Adrenal gland (tissue), 19 donors: ENCODE data around the gene ADCYAP1. TPM values are rescaled to one million over a fixed set of nuclear protein-coding genes. Genes with fewer than 3 reads are reported as not detected.
A peak's percentile ranks its signal among the peaks of the same experiment; 100 is the strongest.
"Not testable (repeated sequence)": the region's sequence is repeated elsewhere in the genome, so short reads cannot be mapped to it uniquely, and the experiment has no call there.

Source experiments
- DNase-seq, 7 donors: peaks; one replicate each; pipeline ENCODE4 v3.0.0-alpha.2; 2019 to 2020
- H3K27ac ChIP-seq, 5 donors: fragments of 200-600 bp; sonication (generic) in 4 of 5; 1 replicate in 3 of 5; 2 replicates in 2 of 5; pipeline versions ENCODE4 v1.5.1 to v1.8.0; 2016 to 2020; ENCODE audit warnings: mild to moderate bottlenecking in 1 of 5
- H3K27me3 ChIP-seq: fragments of 200-600 bp; 2 replicates; pipeline ENCODE4 v1.8.0; 2021
- H3K36me3 ChIP-seq, 2 donors: fragments of 200-600 bp; replicated peaks in 1 of 2; 1 replicate in 1 of 2; 2 replicates in 1 of 2; pipeline versions ENCODE4 v1.5.1 to v1.8.0; 2018 to 2022
- H3K4me1 ChIP-seq, 2 donors: fragments of 200-600 bp; replicated peaks in 1 of 2; 1 replicate in 1 of 2; 2 replicates in 1 of 2; pipeline versions ENCODE4 v1.5.1 to v1.8.0; 2018 to 2021
- H3K4me3 ChIP-seq, 4 donors: fragments of 200-600 bp; sonication (generic) in 3 of 4; one replicate each; pipeline ENCODE4 v1.5.1; 2016 to 2018
- H3K9me3 ChIP-seq, 3 donors: fragments of 200-600 bp; sonication (generic) in 1 of 3; replicated peaks in 1 of 3; 1 replicate in 2 of 3; 2 replicates in 1 of 3; pipeline versions ENCODE4 v1.5.1 to v1.8.0; 2016 to 2021
- POLR2A ChIP-seq, 2 donors: fragments of 450-650 bp; IDR thresholded peaks; one replicate each; pipeline ENCODE4 v1.6.1; 2017; ENCODE audit warnings: antibody characterized with exemption in 2 of 2, mild to moderate bottlenecking in 2 of 2, moderate library complexity in 1 of 2
- WGBS, 4 donors: extraction: QIAGEN DNeasy Blood & Tissue Kit in 2 of 4; methylation state at CpG; one replicate each; pipeline versions ENCODE4 v1.1.5 to v1.1.7; 2013 to 2017; 5-methylcytosine and 5-hydroxymethylcytosine counted together
- intact Hi-C, 2 donors: fragments of 100-400 bp; cut with DNase I; formaldehyde crosslinking; loops; one replicate each; pipeline versions ENCODE4 v1.14.1 to v1.15.0; 2022 to 2023
- long read RNA-seq, 10 donors: library from polyadenylated mRNA in 3 of 10; unstranded in 2 of 10; stranded (forward) in 1 of 10; transcript quantifications; one replicate each; pipeline ENCODE4 v2.0.0 and lab custom pipeline, GENCODE V29; 2021 to 2026
- polyA plus RNA-seq, 3 donors: library from polyadenylated mRNA; stranded (reverse); fragments of 200-250 nt in 2 of 3; fragments of 350-450 nt in 1 of 3; fragmentation: Illumina TruSeq in 1 of 3; extraction: RNeasy Lipid Tissue Mini Kit (QIAGEN cat#74804) in 1 of 3; gene quantifications; one replicate each; pipeline ENCODE4 v1.2.3, GENCODE V29; 2013 to 2014
- total RNA-seq, 9 donors: library from RNA; depleted of rRNA in 4 of 9; stranded (reverse); fragments of >200 nt in 4 of 9; fragments of 120-200 nt in 1 of 9; fragmentation: NEBNext Ultra II Directional in 1 of 9; extraction: Animal tissue kit (Norgen Biotek cat#: 25700) in 1 of 9; gene quantifications; one replicate each; pipeline versions ENCODE4 v1.1.0 to v1.2.4, GENCODE V29; 2013 to 2023
- TF ChIP-seq, protein P1 (sequence below), 6 experiments: fragments of 450-650 bp in 4 of 6; fragments of 200-600 bp in 2 of 6; sonication (generic) in 1 of 6; IDR thresholded peaks; 1 replicate in 5 of 6; 2 replicates in 1 of 6; pipeline versions ENCODE4 v1.5.1 to v1.8.0; 2016 to 2021; ENCODE audit warnings: antibody characterized with exemption in 6 of 6, mild to moderate bottlenecking in 2 of 6, moderate library complexity in 1 of 6
- donor health status: healthy with polysubstance abuse.
- donor health status: Bipolar disorder and iron deficiency.
- donor health status: DM: yes; HTN: yes; CAD: no.
- donor health status: DM: no; HTN: no; CAD: no.
- donor health status: DM: no; HTN: no; CAD: no.
- donor health status: DM: yes; HTN: yes; CAD: no.

The ADCYAP1 gene
- total RNA-seq (under 1 TPM in 5 of 9 donors, not detected in 4; 0.06 to 0.69 (median 0.65) TPM), polyA plus RNA-seq (under 1 TPM in 2 of 3 donors, not detected in 1; 0.20 to 0.37 TPM)
- long read RNA-seq, donor 1: 0 reads
- long read RNA-seq, donor 2: 0 reads
- long read RNA-seq, donor 3: 0 reads
- long read RNA-seq, donor 4: 0 reads
- long read RNA-seq, donor 5: 0 reads
- long read RNA-seq, donor 6: 0 reads
- long read RNA-seq, donor 7: 0 reads
- long read RNA-seq, donor 8: 0 reads
- long read RNA-seq, donor 9: 0 reads
- long read RNA-seq, donor 10: 0 reads

DNA sequence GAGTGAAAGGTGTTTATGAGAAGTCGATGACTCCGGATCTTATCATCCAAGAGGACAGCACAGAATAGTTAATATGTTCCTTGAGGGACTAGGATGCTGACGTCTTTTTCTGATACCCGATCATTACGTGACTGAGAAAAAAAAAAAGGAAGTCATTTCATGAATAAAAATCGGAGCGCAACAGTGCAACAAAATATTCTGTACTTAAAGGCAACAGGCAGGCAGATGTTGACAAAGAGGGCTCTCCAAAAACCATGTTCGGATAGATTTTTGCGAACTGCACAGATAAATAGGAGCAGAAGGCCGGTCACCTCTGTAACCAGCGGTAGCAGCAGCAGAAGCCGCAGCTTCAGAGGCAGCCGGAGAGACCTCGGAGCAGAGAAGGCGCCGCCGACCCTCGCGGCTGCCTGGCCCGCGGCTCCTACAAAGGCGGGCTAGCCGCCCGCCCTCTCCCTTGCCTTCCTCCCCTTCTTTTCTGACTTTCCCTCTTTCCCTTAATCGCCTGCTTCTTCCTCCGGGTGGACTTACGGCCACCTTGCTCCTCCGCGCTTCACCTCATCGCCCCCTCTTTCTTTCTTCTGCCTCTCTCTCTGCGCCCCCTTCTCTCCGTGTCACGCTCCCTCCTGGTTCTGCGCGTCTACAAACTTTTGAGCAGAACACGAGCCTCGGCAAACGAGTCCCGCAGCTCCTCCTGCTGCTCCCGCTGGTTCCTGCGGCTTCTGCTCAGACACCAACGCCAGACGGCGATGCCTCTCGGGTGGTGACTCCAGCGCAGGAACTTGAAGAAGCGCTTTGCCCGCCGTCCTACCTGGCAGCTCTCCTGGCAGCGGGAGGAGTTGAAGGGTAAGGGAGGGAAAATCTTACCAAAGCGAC is at the start of gene ADCYAP1:
ADCYAP1 (plus strand) TSS at position 654 of the 873 bp plus-strand sequence. CDS start 516 bp downstream, outside the sequence.
- H3K9me3 ChIP-seq: no peaks in the 10 kb centered on the region
- peaks cover 19 to 31% of the 10 kb centered on the region in 2 donors for H3K4me1 ChIP-seq
- no peak for DNase-seq
- intact Hi-C loops: no loop called here
- no peak within 1 kb of the TSS for H3K27ac ChIP-seq
- TF ChIP-seq POLR2A (IDR thresholded peaks at IDR 0.05): no peak
- TF ChIP-seq, protein P1, sequence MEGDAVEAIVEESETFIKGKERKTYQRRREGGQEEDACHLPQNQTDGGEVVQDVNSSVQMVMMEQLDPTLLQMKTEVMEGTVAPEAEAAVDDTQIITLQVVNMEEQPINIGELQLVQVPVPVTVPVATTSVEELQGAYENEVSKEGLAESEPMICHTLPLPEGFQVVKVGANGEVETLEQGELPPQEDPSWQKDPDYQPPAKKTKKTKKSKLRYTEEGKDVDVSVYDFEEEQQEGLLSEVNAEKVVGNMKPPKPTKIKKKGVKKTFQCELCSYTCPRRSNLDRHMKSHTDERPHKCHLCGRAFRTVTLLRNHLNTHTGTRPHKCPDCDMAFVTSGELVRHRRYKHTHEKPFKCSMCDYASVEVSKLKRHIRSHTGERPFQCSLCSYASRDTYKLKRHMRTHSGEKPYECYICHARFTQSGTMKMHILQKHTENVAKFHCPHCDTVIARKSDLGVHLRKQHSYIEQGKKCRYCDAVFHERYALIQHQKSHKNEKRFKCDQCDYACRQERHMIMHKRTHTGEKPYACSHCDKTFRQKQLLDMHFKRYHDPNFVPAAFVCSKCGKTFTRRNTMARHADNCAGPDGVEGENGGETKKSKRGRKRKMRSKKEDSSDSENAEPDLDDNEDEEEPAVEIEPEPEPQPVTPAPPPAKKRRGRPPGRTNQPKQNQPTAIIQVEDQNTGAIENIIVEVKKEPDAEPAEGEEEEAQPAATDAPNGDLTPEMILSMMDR (IDR thresholded peaks at IDR 0.05): no peak
- 4 to 7% (median 5%) methylated on average over 44 to 51 of the region's 51 CpGs for WGBS, 4 donors
- no peaks in the 10 kb centered on the region for H3K36me3 ChIP-seq
- H3K27me3 ChIP-seq: peaks cover 82% of the 10 kb centered on the region
- no peak within 1 kb of the TSS for H3K4me3 ChIP-seq

DNA sequence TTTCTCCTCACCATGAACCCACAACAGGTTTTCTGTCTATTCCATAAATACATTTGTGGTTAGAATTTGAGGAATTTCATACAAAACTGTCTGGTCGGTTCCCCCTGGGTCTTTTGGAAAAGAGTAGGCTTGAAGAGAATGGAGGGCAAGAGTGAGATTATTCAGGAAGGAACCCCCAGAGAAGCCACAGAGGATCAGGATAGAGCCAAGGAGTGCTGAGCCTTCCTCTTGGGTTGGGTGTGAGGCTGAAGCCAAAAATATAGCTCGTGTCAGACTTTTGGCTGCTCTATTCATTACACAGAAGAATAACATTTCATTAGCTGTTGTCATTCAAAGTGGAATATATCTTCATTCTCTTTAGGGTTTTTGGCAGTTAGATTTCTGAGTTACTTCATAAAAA is 46.7 kb upstream of the ADCYAP1 start:
- Histone ChIP-seq H3K4me1 (no peaks in the 10 kb centered on the region), H3K4me3 (no peak overlapping the region), H3K27me3 (peaks cover 9% of the 10 kb centered on the region), H3K27ac (no peak overlapping the region), H3K9me3 (no peaks in the 10 kb centered on the region), H3K36me3 (no peaks in the 10 kb centered on the region)
- TF ChIP-seq POLR2A (IDR thresholded peaks at IDR 0.05): no peak
- DNase-seq: no peak
- intact Hi-C loops: no loop called here
- WGBS, 4 donors: 36 to 66% (median 56%) methylated on average over 2 of the region's 2 CpGs

DNA sequence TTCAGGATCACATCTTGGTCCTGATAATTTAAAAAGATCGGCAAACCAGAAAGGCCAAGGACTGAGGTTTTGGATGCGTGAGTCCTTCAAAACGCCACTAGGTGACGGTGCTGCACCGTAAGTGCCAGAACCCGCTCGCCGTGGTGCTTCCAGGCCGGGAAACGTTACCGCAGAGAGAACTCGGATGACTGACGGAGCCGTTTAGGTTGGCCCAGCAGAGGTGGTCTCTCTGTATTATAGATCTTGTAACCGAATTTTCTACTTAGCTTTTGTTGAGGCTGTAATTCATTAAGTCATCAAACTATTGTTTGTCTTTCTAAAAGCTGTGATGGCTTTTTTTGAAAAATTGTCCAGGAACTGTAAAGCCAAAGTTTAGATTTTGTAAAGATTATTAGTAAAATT is 39.8 kb upstream of the ADCYAP1 start:
- DNase-seq: peak; percentile 62 to 83 (median 74)
- 1 to 3% (median 2%) methylated on average over 12 to 15 of the region's 15 CpGs for WGBS, 4 donors
- Histone ChIP-seq H3K4me1 (no peaks in the 10 kb centered on the region), H3K36me3 (no peaks in the 10 kb centered on the region), H3K9me3 (no peaks in the 10 kb centered on the region), H3K27ac (no peak overlapping the region), H3K27me3 (no peaks in the 10 kb centered on the region), H3K4me3 (no peak overlapping the region)
- TF ChIP-seq, protein P1 (IDR thresholded peaks at IDR 0.05): peak; percentile 91 to 100 (median 98)
- no peak for TF ChIP-seq POLR2A (IDR thresholded peaks at IDR 0.05)
- intact Hi-C loops: loop anchor here in 1 of 2 donors (10.0 kb wide), 1 partner anchor 100 kb away; no protein-coding TSS in a partner anchor

DNA sequence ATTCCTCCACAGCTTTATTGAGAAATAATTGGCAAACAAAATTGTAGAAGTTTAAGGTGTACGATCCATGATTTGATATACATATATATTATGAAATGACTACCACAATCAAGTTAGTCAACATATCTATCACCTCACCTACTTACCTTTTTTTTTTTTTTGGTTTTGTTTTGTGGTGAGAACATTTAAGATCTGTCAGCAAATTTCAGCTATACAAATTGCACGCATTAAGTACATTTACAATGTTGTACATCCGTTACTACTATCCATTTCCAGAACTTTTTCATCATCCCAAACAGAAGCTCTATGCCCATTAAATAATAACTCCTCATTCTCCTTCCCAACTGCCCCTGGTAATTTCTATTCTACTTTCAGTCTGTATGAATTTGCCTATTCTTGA is 37.4 kb upstream of the ADCYAP1 start:
- Histone ChIP-seq H3K9me3 (no peaks in the 10 kb centered on the region), H3K4me3 (no peak overlapping the region), H3K4me1 (no peaks in the 10 kb centered on the region), H3K27ac (no peak overlapping the region), H3K36me3 (no peaks in the 10 kb centered on the region), H3K27me3 (no peaks in the 10 kb centered on the region)
- intact Hi-C loops: loop anchor here in 1 of 2 donors (10.0 kb wide), 1 partner anchor 98 kb away; no protein-coding TSS in a partner anchor
- WGBS, 4 donors: 72 to 85% (median 80%) methylated on average over 3 of the region's 3 CpGs
- TF ChIP-seq POLR2A (IDR thresholded peaks at IDR 0.05): no peak
- TF ChIP-seq, protein P1 (IDR thresholded peaks at IDR 0.05): no peak
- no peak for DNase-seq

DNA sequence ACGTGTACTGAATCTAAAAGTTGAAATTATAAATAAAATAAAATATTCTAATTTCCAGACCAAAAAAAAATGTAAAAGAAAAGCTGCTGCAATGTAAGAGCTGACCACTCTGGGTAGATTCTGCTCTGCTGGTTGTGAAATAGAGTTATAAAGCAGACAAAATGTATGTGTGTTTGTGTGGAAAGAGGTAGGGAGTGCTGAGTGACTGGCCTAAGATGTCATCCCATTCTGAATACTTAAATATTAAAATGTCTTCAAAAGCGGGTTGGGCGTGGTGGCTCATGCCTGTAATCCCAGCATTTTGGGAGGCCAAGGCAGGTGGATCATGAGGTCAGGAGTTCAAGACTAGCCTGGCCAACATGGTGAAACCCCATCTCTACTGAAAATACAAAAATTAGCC is 31.2 kb upstream of the ADCYAP1 start:
- intact Hi-C loops: not testable (repeated sequence)
- WGBS, 4 donors: 87 to 95% (median 91%) methylated on average over 3 of the region's 3 CpGs

More for the DNA sequence above, 31.2 kb upstream of the ADCYAP1 start:
- H3K27ac ChIP-seq, H3K36me3 ChIP-seq, H3K4me1 ChIP-seq, DNase-seq, H3K4me3 ChIP-seq, H3K9me3 ChIP-seq, H3K27me3 ChIP-seq: not testable (repeated sequence)
